HEK293 (cell line): ENCODE data around the gene TMC4.

Experiments used
- BCL11A ChIP-seq: fragments of 450-650 bp; formaldehyde crosslinking; IDR thresholded peaks from 2 replicates; pipeline ENCODE4 v1.5.1; 2016; ENCODE audit warnings: low read depth, missing biosample characterization, missing genetic modification characterization
- ELK4 ChIP-seq: IDR thresholded peaks from 2 replicates; pipeline ENCODE4 v1.6.1; 2011; ENCODE audit warnings: mild to moderate bottlenecking, low read depth, low read length, borderline replicate concordance
- HOXA7 ChIP-seq: sonication (generic); formaldehyde crosslinking; IDR thresholded peaks from 2 replicates; pipeline ENCODE4 v1.8.1; 2022; ENCODE audit warnings: missing genetic modification reagents, borderline replicate concordance
- KLF8 ChIP-seq: fragments of 450-650 bp; formaldehyde crosslinking; IDR thresholded peaks from 2 replicates; pipeline ENCODE4 v1.5.1; 2016; ENCODE audit warnings: missing biosample characterization, missing genetic modification characterization
- TSHZ1 ChIP-seq: fragments of 450-650 bp; formaldehyde crosslinking; IDR thresholded peaks from 2 replicates; pipeline ENCODE4 v1.5.1; 2016; ENCODE audit warnings: missing biosample characterization, missing genetic modification characterization, borderline replicate concordance
- ZFP41 ChIP-seq: fragments of 450-650 bp; formaldehyde crosslinking; IDR thresholded peaks from 2 replicates; pipeline ENCODE4 v1.5.1; 2016; ENCODE audit warnings: missing biosample characterization, missing genetic modification characterization, borderline replicate concordance
- ZNF19 ChIP-seq: fragments of 450-650 bp; formaldehyde crosslinking; IDR thresholded peaks from 2 replicates; pipeline ENCODE4; 2016; ENCODE audit warnings: missing biosample characterization, missing genetic modification characterization, low read depth
- ZNF202 ChIP-seq: fragments of 450-650 bp; formaldehyde crosslinking; IDR thresholded peaks from 2 replicates; pipeline ENCODE4 v1.5.1; 2016; ENCODE audit warnings: missing biosample characterization, missing genetic modification characterization, borderline replicate concordance
- ZNF211 ChIP-seq: fragments of 450-650 bp; formaldehyde crosslinking; IDR thresholded peaks from 2 replicates; pipeline ENCODE4 v1.5.1; 2016; ENCODE audit warnings: low read depth, missing biosample characterization, missing genetic modification characterization
- ZNF24 ChIP-seq: fragments of 450-650 bp; formaldehyde crosslinking; IDR thresholded peaks from 2 replicates; pipeline ENCODE4 v1.5.1; 2016; ENCODE audit warnings: missing biosample characterization, missing genetic modification characterization
- ZNF324 ChIP-seq: fragments of 450-650 bp; formaldehyde crosslinking; IDR thresholded peaks from 2 replicates; pipeline ENCODE4 v1.5.1; 2016; ENCODE audit warnings: missing biosample characterization, missing genetic modification characterization
- ZNF449 ChIP-seq: fragments of 450-650 bp; formaldehyde crosslinking; IDR thresholded peaks from 2 replicates; pipeline ENCODE4 v1.5.1; 2017; ENCODE audit warnings: missing biosample characterization, mild to moderate bottlenecking, missing genetic modification characterization, moderate library complexity
- ZNF501 ChIP-seq: fragments of 450-650 bp; formaldehyde crosslinking; IDR thresholded peaks from 2 replicates; pipeline ENCODE4 v1.5.1; 2016; ENCODE audit warnings: missing biosample characterization, missing genetic modification characterization
- ZNF510 ChIP-seq: fragments of 450-650 bp; formaldehyde crosslinking; IDR thresholded peaks from 2 replicates; pipeline ENCODE4 v1.5.1; 2018; ENCODE audit warnings: mild to moderate bottlenecking, missing genetic modification characterization, missing biosample characterization; ENCODE audit not compliant: insufficient replicate concordance
- ZNF521 ChIP-seq: fragments of 450-650 bp; formaldehyde crosslinking; IDR thresholded peaks from 2 replicates; pipeline ENCODE4 v1.5.1; 2017; ENCODE audit warnings: missing biosample characterization, mild to moderate bottlenecking, missing genetic modification characterization
- ZNF549 ChIP-seq: fragments of 450-650 bp; IDR thresholded peaks from 2 replicates; pipeline ENCODE4 v1.5.1; 2018; ENCODE audit warnings: missing biosample characterization, missing genetic modification characterization, mild to moderate bottlenecking, inconsistent platforms, moderate library complexity
- ZNF558 ChIP-seq: fragments of 450-650 bp; formaldehyde crosslinking; IDR thresholded peaks from 2 replicates; pipeline ENCODE4 v1.5.1; 2016; ENCODE audit warnings: missing biosample characterization, missing genetic modification characterization
- ZNF560 ChIP-seq: fragments of 450-650 bp; formaldehyde crosslinking; IDR thresholded peaks from 2 replicates; pipeline ENCODE4 v1.5.1; 2017; ENCODE audit warnings: missing biosample characterization, missing genetic modification characterization, borderline replicate concordance
- ZNF623 ChIP-seq: fragments of 450-650 bp; formaldehyde crosslinking; IDR thresholded peaks from 2 replicates; pipeline ENCODE4 v1.5.1; 2016; ENCODE audit warnings: missing biosample characterization, missing genetic modification characterization
- ZNF747 ChIP-seq: fragments of 450-650 bp; formaldehyde crosslinking; IDR thresholded peaks from 2 replicates; pipeline ENCODE4 v1.5.1; 2016; ENCODE audit warnings: missing biosample characterization, missing genetic modification characterization
- TF ChIP-seq, protein P1 (sequence below): fragments of 450-650 bp; formaldehyde crosslinking; IDR thresholded peaks from 2 replicates; pipeline ENCODE4 v1.5.1; 2016; ENCODE audit warnings: missing biosample characterization, missing genetic modification characterization
- TF ChIP-seq, protein P2 (sequence below): fragments of 450-650 bp; formaldehyde crosslinking; IDR thresholded peaks from 2 replicates; pipeline ENCODE4 v1.5.1; 2016; ENCODE audit warnings: missing biosample characterization, missing genetic modification characterization

The TMC4 gene

GRCh38 chr19:54115109-54116063 lies 57.6 kb downstream of the TMC4 start, which contains the start of the genes PRPF31 and TFPT (continued):
- TF ChIP-seq ZFP41 (no peak), ZNF623 (tag by site-specific recombination) (peak; percentile 19; the same call in 1 of the 2 replicates), ZNF202 (tag by site-specific recombination) (no peak), BCL11A (tag by site-specific recombination) (no peak), ZNF24 (tag by site-specific recombination) (peak; percentile 89), ZNF324 (tag by site-specific recombination) (peak; percentile 94), KLF8 (tag by site-specific recombination) (peak; percentile 97), ZNF747 (tag by site-specific recombination) (no peak), TSHZ1 (tag by site-specific recombination) (0 out of 2 replicates have a peak, but pooled peaks have one; percentile 42), ZNF521 (tag by site-specific recombination) (no peak), ELK4 (no peak), ZNF449 (tag by site-specific recombination) (0 out of 2 replicates have a peak, but pooled peaks have one; percentile 22), ZNF549 (tag by site-specific recombination) (no peak), ZNF211 (tag by site-specific recombination) (no peak), ZNF560 (tag by site-specific recombination) (no peak), ZNF501 (tag by site-specific recombination) (peak; percentile 99), ZNF510 (tag by site-specific recombination) (no peak), HOXA7 (CRISPR knock-in tag) (peak; percentile 90), ZNF558 (tag by site-specific recombination) (no peak), ZNF19 (0 out of 2 replicates have a peak, but pooled peaks have one; percentile 16)
- TF ChIP-seq, protein P1, sequence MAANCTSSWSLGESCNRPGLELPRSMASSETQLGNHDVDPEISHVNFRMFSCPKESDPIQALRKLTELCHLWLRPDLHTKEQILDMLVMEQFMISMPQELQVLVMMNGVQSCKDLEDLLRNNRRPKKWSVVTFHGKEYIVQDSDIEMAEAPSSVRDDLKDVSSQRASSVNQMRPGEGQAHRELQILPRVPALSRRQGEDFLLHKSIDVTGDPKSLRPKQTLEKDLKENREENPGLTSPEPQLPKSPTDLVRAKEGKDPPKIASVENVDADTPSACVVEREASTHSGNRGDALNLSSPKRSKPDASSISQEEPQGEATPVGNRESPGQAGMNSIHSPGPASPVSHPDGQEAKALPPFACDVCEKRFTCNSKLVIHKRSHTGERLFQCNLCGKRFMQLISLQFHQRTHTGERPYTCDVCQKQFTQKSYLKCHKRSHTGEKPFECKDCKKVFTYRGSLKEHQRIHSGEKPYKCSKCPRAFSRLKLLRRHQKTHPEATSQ = 0 out of 2 replicates have a peak, but pooled peaks have one; percentile 26
- TF ChIP-seq, protein P2, sequence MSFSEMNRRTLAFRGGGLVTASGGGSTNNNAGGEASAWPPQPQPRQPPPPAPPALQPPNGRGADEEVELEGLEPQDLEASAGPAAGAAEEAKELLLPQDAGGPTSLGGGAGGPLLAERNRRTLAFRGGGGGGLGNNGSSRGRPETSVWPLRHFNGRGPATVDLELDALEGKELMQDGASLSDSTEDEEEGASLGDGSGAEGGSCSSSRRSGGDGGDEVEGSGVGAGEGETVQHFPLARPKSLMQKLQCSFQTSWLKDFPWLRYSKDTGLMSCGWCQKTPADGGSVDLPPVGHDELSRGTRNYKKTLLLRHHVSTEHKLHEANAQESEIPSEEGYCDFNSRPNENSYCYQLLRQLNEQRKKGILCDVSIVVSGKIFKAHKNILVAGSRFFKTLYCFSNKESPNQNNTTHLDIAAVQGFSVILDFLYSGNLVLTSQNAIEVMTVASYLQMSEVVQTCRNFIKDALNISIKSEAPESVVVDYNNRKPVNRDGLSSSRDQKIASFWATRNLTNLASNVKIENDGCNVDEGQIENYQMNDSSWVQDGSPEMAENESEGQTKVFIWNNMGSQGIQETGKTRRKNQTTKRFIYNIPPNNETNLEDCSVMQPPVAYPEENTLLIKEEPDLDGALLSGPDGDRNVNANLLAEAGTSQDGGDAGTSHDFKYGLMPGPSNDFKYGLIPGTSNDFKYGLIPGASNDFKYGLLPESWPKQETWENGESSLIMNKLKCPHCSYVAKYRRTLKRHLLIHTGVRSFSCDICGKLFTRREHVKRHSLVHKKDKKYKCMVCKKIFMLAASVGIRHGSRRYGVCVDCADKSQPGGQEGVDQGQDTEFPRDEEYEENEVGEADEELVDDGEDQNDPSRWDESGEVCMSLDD (tag by site-specific recombination) = peak; percentile 57; the same call in 1 of the 2 replicates
